Measurements from ENCODE around the gene SH3BP5. TPM values are rescaled to one million over a fixed set of nuclear protein-coding genes. Genes with fewer than 3 reads are reported as not detected.
A peak's percentile ranks its signal among the peaks of the same experiment; 100 is the strongest.

Gene SH3BP5
- total and polyA plus RNA-seq, 2 donors (not counting 1 experiment from before 2014, with no cell fraction given) = 76.6 to 92.3 TPM

DNA sequence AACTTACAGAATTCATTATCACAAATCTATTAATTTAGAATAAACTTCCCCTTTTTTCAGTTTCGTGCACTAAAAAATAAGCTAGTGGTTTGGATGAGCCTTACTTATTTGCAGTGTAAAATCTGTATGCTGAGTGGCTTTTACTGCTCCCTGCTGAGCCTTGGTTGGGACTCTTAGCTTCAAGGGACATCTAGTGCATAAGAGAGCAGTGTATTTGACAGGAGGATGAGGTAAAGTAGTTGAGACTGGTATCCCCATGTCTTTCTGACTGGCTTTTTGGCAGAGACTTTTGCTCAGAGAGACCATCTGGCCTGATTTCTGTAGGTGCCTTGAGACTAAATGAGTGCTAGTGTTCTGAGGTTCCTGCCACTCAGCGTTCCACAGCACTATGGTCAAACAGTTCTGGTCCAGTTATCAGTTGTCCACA is 114.5 kb downstream of the SH3BP5 start:
- Histone ChIP-seq H3K9me3 (ENCODE audit: control extremely low read depth in 1 of 3, control insufficient read depth in 2 of 3, insufficient read depth in 1 of 3, low read length in 2 of 3) (no peaks in the 10 kb centered on the region), H3K27me3 (replicated peaks in 1 of 4; ENCODE audit: control extremely low read depth in 1 of 4, control insufficient read depth in 3 of 4, insufficient read depth in 4 of 4, low read length in 3 of 4) (no peaks in the 10 kb centered on the region), H3K79me2 (ENCODE audit: control insufficient read depth, insufficient read depth, low read length) (peaks cover 28% of the 10 kb centered on the region), H3K36me3 (replicated peaks in 1 of 2; ENCODE audit: control extremely low read depth in 1 of 2, control insufficient read depth in 1 of 2, extremely low read depth in 1 of 2, insufficient read depth in 2 of 2, low read length in 1 of 2) (peaks cover 3 to 55% of the 10 kb centered on the region in 2 experiments), H4K20me1 (ENCODE audit: control insufficient read depth, insufficient read depth, low read length, poor library complexity, severe bottlenecking) (no peaks in the 10 kb centered on the region), H2AFZ (ENCODE audit: insufficient read depth, low read depth, low read length, poor library complexity, severe bottlenecking) (no peak overlapping the region), H3K4me1 (ENCODE audit: control insufficient read depth in 2 of 2, insufficient read depth in 2 of 2, low read length in 2 of 2) (peaks cover 7 to 9% of the 10 kb centered on the region in 2 donors), H3K4me3 (ENCODE audit: control extremely low read depth in 1 of 5, extremely low read depth in 1 of 5, insufficient read depth in 1 of 5, low read depth in 2 of 5, low read length in 4 of 5) (no peak overlapping the region), H3K4me2 (replicated peaks; ENCODE audit: low read depth, low read length, poor library complexity, severe bottlenecking) (no peak overlapping the region), H3K27ac (ENCODE audit: low read length in 2 of 2) (no peak overlapping the region), H3K9ac (ENCODE audit: low read length) (no peak overlapping the region)
- Mint-ChIP-seq H3K27me3 (no peaks in the 10 kb centered on the region), H3K4me1 (peaks cover 25% of the 10 kb centered on the region), H3K4me3 (no peak overlapping the region), H3K27ac (no peak overlapping the region), H3K9me3 (ENCODE audit: insufficient read depth) (no peaks in the 10 kb centered on the region)
- CTCF ChIA-PET = interaction anchor here (0.6 to 2.0 kb wide), 9 partner anchors 9 to 1530 kb away, joined by 3 to 15 read pairs (median 3); no protein-coding TSS in a partner anchor
- intact Hi-C loops (cut with micrococcal nuclease) = no loop called here
- no peak for TF ChIP-seq EZH2 (IDR thresholded peaks at IDR 0.05; ENCODE audit: borderline replicate concordance, insufficient read depth, low read depth, low read length, poor library complexity, severe bottlenecking)
- TF ChIP-seq, protein P1, sequence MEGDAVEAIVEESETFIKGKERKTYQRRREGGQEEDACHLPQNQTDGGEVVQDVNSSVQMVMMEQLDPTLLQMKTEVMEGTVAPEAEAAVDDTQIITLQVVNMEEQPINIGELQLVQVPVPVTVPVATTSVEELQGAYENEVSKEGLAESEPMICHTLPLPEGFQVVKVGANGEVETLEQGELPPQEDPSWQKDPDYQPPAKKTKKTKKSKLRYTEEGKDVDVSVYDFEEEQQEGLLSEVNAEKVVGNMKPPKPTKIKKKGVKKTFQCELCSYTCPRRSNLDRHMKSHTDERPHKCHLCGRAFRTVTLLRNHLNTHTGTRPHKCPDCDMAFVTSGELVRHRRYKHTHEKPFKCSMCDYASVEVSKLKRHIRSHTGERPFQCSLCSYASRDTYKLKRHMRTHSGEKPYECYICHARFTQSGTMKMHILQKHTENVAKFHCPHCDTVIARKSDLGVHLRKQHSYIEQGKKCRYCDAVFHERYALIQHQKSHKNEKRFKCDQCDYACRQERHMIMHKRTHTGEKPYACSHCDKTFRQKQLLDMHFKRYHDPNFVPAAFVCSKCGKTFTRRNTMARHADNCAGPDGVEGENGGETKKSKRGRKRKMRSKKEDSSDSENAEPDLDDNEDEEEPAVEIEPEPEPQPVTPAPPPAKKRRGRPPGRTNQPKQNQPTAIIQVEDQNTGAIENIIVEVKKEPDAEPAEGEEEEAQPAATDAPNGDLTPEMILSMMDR (IDR thresholded peaks at IDR 0.05) = no peak
- ATAC-seq (ENCODE audit: low read depth) (no peak), DNase-seq (no peak)
- no CpG with 5 or more reads among the region's 2 CpGs for WGBS (ENCODE audit: insufficient coverage)
- POLR2A ChIA-PET = interaction anchor here (0.9 kb wide), 1 partner anchor 167 kb away, joined by 3 read pairs; no protein-coding TSS in a partner anchor

DNA sequence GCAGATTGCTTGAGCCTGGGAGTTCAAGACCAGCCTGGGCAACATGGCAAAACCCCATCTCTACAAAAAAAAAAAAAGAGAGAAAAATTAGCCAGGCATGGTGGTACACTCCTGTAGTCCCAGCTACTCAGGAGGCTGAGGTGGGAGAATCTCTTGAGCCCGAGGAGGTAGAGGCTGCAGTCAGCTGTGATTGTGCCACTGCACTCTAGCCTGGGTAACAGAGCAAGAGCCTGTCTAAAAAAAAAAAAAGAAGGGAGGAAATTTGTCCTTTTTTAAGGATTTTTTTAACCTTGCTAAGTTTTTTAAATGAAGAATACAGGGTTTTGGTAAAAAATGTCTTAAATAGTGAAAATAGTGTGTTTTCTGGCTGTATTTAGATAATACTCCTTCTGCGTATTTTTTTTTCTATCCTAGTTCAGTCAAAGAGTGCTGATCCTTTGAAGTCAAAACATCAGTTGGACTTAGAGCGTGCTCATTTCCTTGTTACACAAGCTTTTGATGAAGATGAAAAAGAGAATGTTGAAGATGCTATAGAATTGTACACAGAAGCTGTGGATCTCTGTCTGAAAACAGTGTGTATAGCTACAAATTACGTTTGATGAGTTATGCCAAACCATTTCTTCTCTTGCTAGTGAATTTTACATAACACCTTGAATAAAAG is 115.2 kb downstream of the SH3BP5 start:
- CTCF ChIA-PET = interaction anchor here (0.6 to 2.0 kb wide), 8 partner anchors 9 to 1530 kb away, joined by 3 to 15 read pairs (median 3); no protein-coding TSS in a partner anchor
- Mint-ChIP-seq H3K9me3 (ENCODE audit: insufficient read depth) (no peaks in the 10 kb centered on the region), H3K27ac (no peak overlapping the region), H3K4me1 (peaks cover 26% of the 10 kb centered on the region), H3K4me3 (no peak overlapping the region), H3K27me3 (no peaks in the 10 kb centered on the region)
- intact Hi-C loops (cut with micrococcal nuclease) = no loop called here
- POLR2A ChIA-PET = interaction anchor here (0.9 kb wide), 1 partner anchor 168 kb away, joined by 3 read pairs; no protein-coding TSS in a partner anchor
- WGBS (ENCODE audit: insufficient coverage) = 96% methylated on average over 3 of the region's 4 CpGs
- H3K9me3 ChIP-seq (ENCODE audit: control extremely low read depth in 1 of 3, control insufficient read depth in 2 of 3, insufficient read depth in 1 of 3, low read length in 2 of 3) = no peaks in the 10 kb centered on the region
- H3K4me1 ChIP-seq (ENCODE audit: control insufficient read depth in 2 of 2, insufficient read depth in 2 of 2, low read length in 2 of 2) = peaks cover 7 to 9% of the 10 kb centered on the region in 2 donors
- peaks cover 32% of the 10 kb centered on the region for H3K79me2 ChIP-seq (ENCODE audit: control insufficient read depth, insufficient read depth, low read length)
- H2AFZ ChIP-seq (ENCODE audit: insufficient read depth, low read depth, low read length, poor library complexity, severe bottlenecking) = no peak overlapping the region
- TF ChIP-seq, protein P1 (IDR thresholded peaks at IDR 0.05) = no peak
- TF ChIP-seq EZH2 (IDR thresholded peaks at IDR 0.05; ENCODE audit: borderline replicate concordance, insufficient read depth, low read depth, low read length, poor library complexity, severe bottlenecking) = no peak
- H3K9ac ChIP-seq (ENCODE audit: low read length) = no peak overlapping the region
- H3K27ac ChIP-seq (ENCODE audit: low read length in 2 of 2) = peak overlapping the region in 1 of 2 donors; percentile 15
- no peaks in the 10 kb centered on the region for H3K27me3 ChIP-seq (replicated peaks in 1 of 4; ENCODE audit: control extremely low read depth in 1 of 4, control insufficient read depth in 3 of 4, insufficient read depth in 4 of 4, low read length in 3 of 4)
- peaks cover 3 to 55% of the 10 kb centered on the region in 2 experiments for H3K36me3 ChIP-seq (replicated peaks in 1 of 2; ENCODE audit: control extremely low read depth in 1 of 2, control insufficient read depth in 1 of 2, extremely low read depth in 1 of 2, insufficient read depth in 2 of 2, low read length in 1 of 2)
- peak overlapping the region; percentile 7 for H3K4me2 ChIP-seq (replicated peaks; ENCODE audit: low read depth, low read length, poor library complexity, severe bottlenecking)
- H4K20me1 ChIP-seq (ENCODE audit: control insufficient read depth, insufficient read depth, low read length, poor library complexity, severe bottlenecking) = no peaks in the 10 kb centered on the region
- H3K4me3 ChIP-seq (ENCODE audit: control extremely low read depth in 1 of 5, extremely low read depth in 1 of 5, insufficient read depth in 1 of 5, low read depth in 2 of 5, low read length in 4 of 5) = no peak overlapping the region
- ATAC-seq (ENCODE audit: low read depth) (no peak), DNase-seq (no peak)

Data from B cell (primary cell).